Cardiac muscle cell (in vitro differentiated cells and primary cell): ENCODE data around the gene FKBP5. TPM values are rescaled to one million over a fixed set of nuclear protein-coding genes. Genes with fewer than 3 reads are reported as not detected.

Experiments
- DNase-seq, 2 donors: peaks; one replicate each; pipeline versions ENCODE4 v3.0.0 to v3.0.0-alpha.2; 2010 to 2017; ENCODE audit warnings: low read depth in 1 of 2, low spot score in 1 of 2
- H3K27ac ChIP-seq: fragments of 200-600 bp; sonication (generic); 2 replicates; pipeline ENCODE4 v1.5.1; 2016
- H3K27me3 ChIP-seq: fragments of 200-600 bp; sonication (generic); 2 replicates; pipeline ENCODE4 v1.6.0; 2016; ENCODE audit warnings: control low read depth
- H3K36me3 ChIP-seq: fragments of 200-600 bp; sonication (generic); 2 replicates; pipeline ENCODE4 v1.5.1; 2016; ENCODE audit warnings: control low read depth
- H3K4me1 ChIP-seq: fragments of 200-600 bp; sonication (generic); 2 replicates; pipeline ENCODE4 v1.8.1; 2017; ENCODE audit warnings: low read depth, mild to moderate bottlenecking, mixed run types
- H3K4me3 ChIP-seq: fragments of 200-600 bp; sonication (generic); 2 replicates; pipeline ENCODE4 v1.5.1; 2016; ENCODE audit warnings: mild to moderate bottlenecking
- H3K9me3 ChIP-seq: fragments of 200-600 bp; sonication (generic); 2 replicates; pipeline ENCODE4 v1.5.1; 2017; ENCODE audit warnings: low read depth, mild to moderate bottlenecking, control low read depth
- polyA plus RNA-seq: library from polyadenylated mRNA; unstranded; fragments of >200 nt; fragmentation: Nextera tagmentation; extraction: Ambion mirVana; gene quantifications from 2 replicates; pipeline ENCODE4 v1.2.1, GENCODE V29; 2016
- total RNA-seq: library from RNA; depleted of rRNA; stranded (reverse); fragments of >200 nt; gene quantifications from 2 replicates; pipeline ENCODE4 v1.2.3, GENCODE V29; 2016
- TF ChIP-seq, protein P1 (sequence below): IDR thresholded peaks from 2 replicates; pipeline ENCODE4 v1.5.1; 2012; ENCODE audit warnings: low read depth, mild to moderate bottlenecking, low read length

Gene FKBP5
- total and polyA plus RNA-seq, 2 experiments from 2014 or later, result 32.4 to 53.0 TPM

DNA sequence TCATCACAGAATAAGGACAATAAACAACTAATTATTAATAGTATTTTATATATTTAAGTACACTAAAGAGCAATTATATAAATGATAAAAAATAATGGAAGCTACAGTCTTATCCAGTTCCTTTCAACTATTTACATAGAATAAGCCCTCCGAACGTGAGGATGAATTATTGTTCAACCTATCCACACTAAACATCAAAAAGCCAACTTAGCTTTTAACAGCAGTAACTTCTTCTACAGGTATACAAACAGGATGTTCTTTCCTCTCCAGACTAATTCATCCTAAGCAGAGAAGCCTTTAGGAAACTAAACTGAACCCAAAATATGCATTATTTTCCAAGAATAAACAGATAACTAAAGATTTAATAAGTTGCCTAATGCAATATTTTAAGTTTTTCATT lies 2.3 kb downstream of the FKBP5 start:
- no peak for DNase-seq
- Histone ChIP-seq H3K36me3 (no peaks in the 10 kb centered on the region), H3K4me3 (peak overlapping the region; percentile 94), H3K9me3 (no peaks in the 10 kb centered on the region), H3K27ac (no peak overlapping the region), H3K27me3 (no peaks in the 10 kb centered on the region), H3K4me1 (peaks cover 22% of the 10 kb centered on the region)
- TF ChIP-seq, protein P1, sequence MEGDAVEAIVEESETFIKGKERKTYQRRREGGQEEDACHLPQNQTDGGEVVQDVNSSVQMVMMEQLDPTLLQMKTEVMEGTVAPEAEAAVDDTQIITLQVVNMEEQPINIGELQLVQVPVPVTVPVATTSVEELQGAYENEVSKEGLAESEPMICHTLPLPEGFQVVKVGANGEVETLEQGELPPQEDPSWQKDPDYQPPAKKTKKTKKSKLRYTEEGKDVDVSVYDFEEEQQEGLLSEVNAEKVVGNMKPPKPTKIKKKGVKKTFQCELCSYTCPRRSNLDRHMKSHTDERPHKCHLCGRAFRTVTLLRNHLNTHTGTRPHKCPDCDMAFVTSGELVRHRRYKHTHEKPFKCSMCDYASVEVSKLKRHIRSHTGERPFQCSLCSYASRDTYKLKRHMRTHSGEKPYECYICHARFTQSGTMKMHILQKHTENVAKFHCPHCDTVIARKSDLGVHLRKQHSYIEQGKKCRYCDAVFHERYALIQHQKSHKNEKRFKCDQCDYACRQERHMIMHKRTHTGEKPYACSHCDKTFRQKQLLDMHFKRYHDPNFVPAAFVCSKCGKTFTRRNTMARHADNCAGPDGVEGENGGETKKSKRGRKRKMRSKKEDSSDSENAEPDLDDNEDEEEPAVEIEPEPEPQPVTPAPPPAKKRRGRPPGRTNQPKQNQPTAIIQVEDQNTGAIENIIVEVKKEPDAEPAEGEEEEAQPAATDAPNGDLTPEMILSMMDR, result no peak

DNA sequence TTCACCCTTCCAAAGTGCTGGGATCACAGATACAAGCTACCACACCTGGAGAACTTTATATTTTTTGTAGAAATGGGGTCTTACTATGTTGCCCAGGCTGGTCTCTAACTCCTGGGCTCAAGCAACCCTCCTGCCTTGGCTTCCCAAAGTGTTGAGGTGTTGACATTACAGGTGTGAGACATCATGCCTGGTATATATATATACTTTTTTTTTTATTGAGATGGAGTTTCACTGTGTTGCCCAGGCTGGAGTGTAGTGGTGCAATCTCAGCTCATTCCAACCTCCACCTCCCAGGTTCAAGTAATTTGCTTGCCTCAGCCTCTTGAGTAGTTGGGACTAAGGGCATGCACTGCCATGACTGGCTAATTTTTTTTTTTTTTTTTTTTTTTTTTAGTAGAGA lies 5.4 kb downstream of the FKBP5 start:
- Histone ChIP-seq H3K27ac (no peak overlapping the region), H3K4me1 (peaks cover 18% of the 10 kb centered on the region), H3K36me3 (no peaks in the 10 kb centered on the region), H3K9me3 (no peaks in the 10 kb centered on the region), H3K27me3 (no peaks in the 10 kb centered on the region), H3K4me3 (no peak overlapping the region)
- TF ChIP-seq, protein P1, result no peak
- DNase-seq, result no peak

DNA sequence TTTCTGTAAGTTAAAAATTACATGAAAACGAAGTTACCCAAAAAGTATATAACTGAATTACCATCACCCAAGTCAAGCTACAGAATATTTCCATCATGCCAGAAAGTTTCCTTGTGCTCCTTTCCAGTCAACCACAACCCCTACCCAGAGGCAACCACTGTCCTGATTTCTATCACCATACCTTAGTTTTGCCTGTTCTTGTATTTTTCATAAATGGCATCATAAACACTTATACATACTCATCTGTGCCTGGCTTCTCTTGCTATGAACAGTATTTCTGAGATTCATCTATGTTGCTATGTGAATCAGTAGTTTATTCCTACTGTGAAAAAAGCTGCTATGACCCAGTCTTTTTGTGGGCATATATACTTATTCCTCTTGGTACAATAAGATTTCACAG lies 7.4 kb downstream of the FKBP5 start:
- no peaks in the 10 kb centered on the region for H3K27me3 ChIP-seq
- no peak overlapping the region for H3K27ac ChIP-seq
- peaks cover 8% of the 10 kb centered on the region for H3K4me1 ChIP-seq
- no peak for DNase-seq
- no peaks in the 10 kb centered on the region for H3K36me3 ChIP-seq
- H3K4me3 ChIP-seq, result no peak overlapping the region
- H3K9me3 ChIP-seq, result no peaks in the 10 kb centered on the region
- TF ChIP-seq, protein P1, result no peak

DNA sequence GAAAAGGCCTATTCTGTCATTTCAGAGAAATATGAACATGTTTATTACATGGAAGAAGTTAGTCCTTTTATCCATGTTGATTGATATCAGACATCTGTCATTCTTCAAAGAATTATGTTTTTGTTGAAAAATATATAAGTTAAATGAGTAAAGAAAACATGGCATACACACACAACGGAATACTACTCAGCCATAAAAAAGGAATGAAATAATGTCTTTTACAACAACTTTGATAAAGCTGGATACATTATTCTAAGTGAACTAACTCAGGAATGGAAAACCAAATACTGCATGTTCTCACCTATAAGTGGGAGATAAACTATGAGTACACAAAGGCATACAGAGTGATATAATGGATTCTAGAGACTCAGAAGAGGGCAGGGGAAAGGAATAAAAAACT lies 9.3 kb downstream of the FKBP5 start:
- no peaks in the 10 kb centered on the region for H3K27me3 ChIP-seq
- TF ChIP-seq, protein P1, result no peak
- no peaks in the 10 kb centered on the region for H3K36me3 ChIP-seq
- DNase-seq, result no peak
- H3K9me3 ChIP-seq, result no peaks in the 10 kb centered on the region
- no peak overlapping the region for H3K27ac ChIP-seq
- H3K4me3 ChIP-seq, result no peak overlapping the region
- peaks cover 4% of the 10 kb centered on the region for H3K4me1 ChIP-seq

GRCh38 chr6:35678814-35679213 lies 9.9 kb downstream of the FKBP5 start:
- peaks cover 4% of the 10 kb centered on the region for H3K4me1 ChIP-seq
- H3K4me3 ChIP-seq, result no peak overlapping the region
- no peaks in the 10 kb centered on the region for H3K36me3 ChIP-seq
- H3K27me3 ChIP-seq, result no peaks in the 10 kb centered on the region
- TF ChIP-seq, protein P1, result no peak
- no peaks in the 10 kb centered on the region for H3K9me3 ChIP-seq
- DNase-seq, result no peak
- no peak overlapping the region for H3K27ac ChIP-seq
